ENCODE results near the gene MYO3B.
A peak's percentile ranks its signal among the peaks of the same experiment; 100 is the strongest.

The MYO3B gene

GRCh38 chr2:170324640-170325046, 146.7 kb downstream of the MYO3B start:
- no peak overlapping the region for H3K27ac ChIP-seq
- no peak for TF ChIP-seq ZFX (IDR thresholded peaks at IDR 0.05)
- peak; percentile 90 for TF ChIP-seq CTCF (conservative IDR thresholded peaks at IDR 0.05)

GRCh38 chr2:170330881-170331280, 152.9 kb downstream of the MYO3B start:
- TF ChIP-seq ZFX (IDR thresholded peaks at IDR 0.05) (no peak), CTCF (conservative IDR thresholded peaks at IDR 0.05) (no peak)

GRCh38 chr2:170332676-170333402, 154.9 kb downstream of the MYO3B start:
- TF ChIP-seq ZFX (IDR thresholded peaks at IDR 0.05) (no peak), CTCF (conservative IDR thresholded peaks at IDR 0.05) (no peak)
- H3K27ac ChIP-seq = no peak overlapping the region

More at GRCh38 chr2:170330881-170331280, 152.9 kb downstream of the MYO3B start:
- no peak overlapping the region for H3K27ac ChIP-seq

DNA sequence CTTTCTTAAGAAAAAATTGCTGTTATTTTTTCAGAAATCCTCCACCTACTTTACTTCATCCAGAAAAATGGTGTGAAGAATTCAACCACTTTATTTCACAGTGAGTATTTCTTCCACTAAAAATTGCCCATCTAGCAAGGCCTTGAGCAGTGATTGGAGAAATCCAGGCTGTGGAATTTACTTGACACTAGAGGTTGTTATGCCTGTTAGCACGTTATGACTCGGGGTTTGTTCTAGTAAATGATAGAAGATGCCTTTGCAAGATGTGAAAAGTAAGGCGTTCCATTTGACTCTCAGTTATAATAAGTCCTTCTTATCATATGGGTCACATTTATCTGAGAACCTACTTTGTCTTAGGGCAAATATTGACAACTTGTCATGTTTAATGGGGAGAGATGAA, 157.4 kb downstream of the MYO3B start:
- TF ChIP-seq ZFX (IDR thresholded peaks at IDR 0.05) (no peak), CTCF (conservative IDR thresholded peaks at IDR 0.05) (no peak)

GRCh38 chr2:170336408-170336807, 158.5 kb downstream of the MYO3B start:
- no peak overlapping the region for H3K27ac ChIP-seq
- TF ChIP-seq CTCF (conservative IDR thresholded peaks at IDR 0.05) = no peak
- no peak for TF ChIP-seq ZFX (IDR thresholded peaks at IDR 0.05)

More for the DNA sequence above, 157.4 kb downstream of the MYO3B start:
- no peak overlapping the region for H3K27ac ChIP-seq

- TF ChIP-seq CTCF (conservative IDR thresholded peaks at IDR 0.05) = no peak
- TF ChIP-seq ZFX (IDR thresholded peaks at IDR 0.05) = no peak
- no peak overlapping the region for H3K27ac ChIP-seq
These were observed 159.0 kb downstream of the MYO3B start for GRCh38 chr2:170336916-170337315.

DNA sequence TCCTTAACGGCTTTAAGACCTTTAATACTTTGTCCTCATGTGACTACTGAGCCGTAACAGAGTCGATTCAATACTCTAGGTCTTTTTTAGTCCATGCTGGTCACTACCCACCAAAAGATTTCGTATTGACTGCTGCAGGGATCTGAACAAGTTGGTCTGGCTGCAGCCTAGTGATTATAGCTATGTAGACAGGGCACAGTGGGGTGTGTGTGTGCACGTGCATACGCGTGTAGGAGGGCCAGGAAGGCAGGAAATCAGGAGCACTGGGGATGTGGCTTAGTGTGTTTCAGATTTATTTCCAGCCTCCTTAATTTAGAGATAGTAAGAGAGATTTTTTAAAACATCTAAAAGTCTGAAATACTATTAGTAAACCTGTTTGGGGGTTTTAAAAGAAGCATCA, 161.4 kb downstream of the MYO3B start:
- H3K27ac ChIP-seq = no peak overlapping the region

More for the DNA sequence above, 161.4 kb downstream of the MYO3B start:
- TF ChIP-seq ZFX (IDR thresholded peaks at IDR 0.05) (no peak), CTCF (conservative IDR thresholded peaks at IDR 0.05) (no peak)
